ENCODE results near the gene ZNF766.

DNA sequence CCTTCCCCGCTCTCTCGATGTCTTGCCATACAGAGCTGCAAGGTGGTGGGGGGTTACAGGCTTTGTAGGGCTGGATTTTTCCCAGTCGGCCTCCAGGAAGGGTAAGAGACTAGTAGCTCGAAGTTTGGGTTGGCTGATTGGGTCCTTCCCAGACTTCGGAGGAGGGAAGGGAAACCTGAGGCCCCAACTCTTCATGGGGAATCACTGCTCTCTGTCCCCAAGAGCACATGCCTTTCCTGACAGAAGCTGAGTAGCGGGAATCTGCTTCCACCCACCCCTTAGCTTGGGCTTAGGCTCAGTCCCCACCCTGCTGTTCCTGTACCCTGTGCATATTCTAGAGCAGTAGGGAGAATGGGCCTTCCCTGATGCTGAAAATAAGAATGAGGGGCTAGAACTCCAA is 39.9 kb upstream of the ZNF766 start:
- TF ChIP-seq EZH2 (IDR thresholded peaks at IDR 0.05; ENCODE audit: low read depth, low read length, severe bottlenecking) (no peak), CEBPB (IDR thresholded peaks at IDR 0.05; ENCODE audit: low read depth, low read length) (no peak), CTCF (IDR thresholded peaks at IDR 0.05; ENCODE audit: control extremely low read depth in 1 of 3, insufficient read depth in 1 of 3, low read depth in 1 of 3, low read length in 3 of 3) (no peak), GTF2F1 (IDR thresholded peaks at IDR 0.05; ENCODE audit: borderline replicate concordance, low read depth, low read length) (no peak), MAX (IDR thresholded peaks at IDR 0.05) (0 out of 2 replicates have a peak, but pooled peaks have one; percentile 24), RBBP5 (IDR thresholded peaks at IDR 0.05; ENCODE audit: borderline replicate concordance, low read depth, low read length) (no peak), SP1 (IDR thresholded peaks at IDR 0.05; ENCODE audit: low read depth, low read length) (no peak), POLR2AphosphoS5 (IDR thresholded peaks at IDR 0.05; ENCODE audit: low read depth, low read length) (peak; percentile 20; the same call in 1 of the 2 replicates)

Data from H1 (cell line).